HG03039 (cell line): ENCODE data around the gene UBE2S.
A peak's percentile ranks its signal among the peaks of the same experiment; 100 is the strongest.
"Not testable (repeated sequence)": the region's sequence is repeated elsewhere in the genome, so short reads cannot be mapped to it uniquely, and the experiment has no call there.

Experiments
- ATAC-seq: cut with Tn5 transposase; IDR thresholded peaks from one replicate; pipeline ENCODE4 v1.9.1; 2021; ENCODE audit warnings: mild to moderate bottlenecking, moderate library complexity; ENCODE audit not compliant: unreplicated experiment

UBE2S gene

GRCh38 chr19:55406826-55407549, 600 bp downstream of the UBE2S start:
- ATAC-seq = no peak

GRCh38 chr19:55406091-55406825, 1.3 kb downstream of the UBE2S start:
- ATAC-seq = no peak

GRCh38 chr19:55405638-55406037, 1.9 kb downstream of the UBE2S start:
- no peak for ATAC-seq

GRCh38 chr19:55402509-55402908, 5.1 kb downstream of the UBE2S start:
- no peak for ATAC-seq

GRCh38 chr19:55401390-55401789, 6.2 kb downstream of the UBE2S start:
- ATAC-seq = not testable (repeated sequence)

DNA sequence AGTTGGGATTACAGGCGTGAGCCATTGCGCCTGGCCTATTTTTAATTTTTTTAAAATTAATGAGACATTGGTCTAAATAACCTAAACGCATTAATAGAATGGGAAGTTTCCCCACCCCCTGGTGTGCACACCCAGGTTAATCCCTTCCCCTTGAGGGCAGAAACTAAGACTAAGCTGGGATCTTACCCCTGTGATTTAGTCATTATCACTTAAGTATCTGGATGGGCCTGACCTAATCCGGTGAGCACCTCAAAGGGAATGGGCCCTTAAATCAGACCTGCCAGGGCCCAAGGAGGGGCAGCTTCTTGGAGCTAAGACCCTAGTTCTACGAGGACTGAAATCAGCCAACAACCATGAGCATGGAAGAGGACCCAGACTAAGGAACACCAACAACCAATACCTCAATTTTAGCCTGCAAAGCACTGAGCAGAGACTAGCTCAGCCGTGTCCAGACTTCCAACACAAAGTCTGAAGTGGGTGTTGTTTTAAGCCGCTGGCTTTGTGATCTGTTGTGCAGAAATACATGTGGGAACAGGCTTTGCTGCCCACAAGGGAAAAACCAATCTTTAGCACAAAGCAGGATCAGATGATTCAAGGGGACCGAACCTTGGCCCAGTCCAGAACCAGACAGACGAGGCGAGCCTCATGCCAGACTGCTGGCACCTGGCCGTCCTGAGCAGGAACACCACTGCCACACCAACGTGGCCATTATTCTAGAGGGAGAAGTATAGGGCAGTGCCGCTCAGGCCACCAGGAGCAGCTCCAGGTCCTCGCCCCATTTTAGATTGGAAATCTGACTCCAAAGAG, 7.1 kb downstream of the UBE2S start:
- no peak for ATAC-seq

GRCh38 chr19:55398200-55398925, 9.2 kb downstream of the UBE2S start:
- ATAC-seq = no peak

- no peak for ATAC-seq
Observed at GRCh38 chr19:55392820-55393761, 14.5 kb downstream of the UBE2S start.

DNA sequence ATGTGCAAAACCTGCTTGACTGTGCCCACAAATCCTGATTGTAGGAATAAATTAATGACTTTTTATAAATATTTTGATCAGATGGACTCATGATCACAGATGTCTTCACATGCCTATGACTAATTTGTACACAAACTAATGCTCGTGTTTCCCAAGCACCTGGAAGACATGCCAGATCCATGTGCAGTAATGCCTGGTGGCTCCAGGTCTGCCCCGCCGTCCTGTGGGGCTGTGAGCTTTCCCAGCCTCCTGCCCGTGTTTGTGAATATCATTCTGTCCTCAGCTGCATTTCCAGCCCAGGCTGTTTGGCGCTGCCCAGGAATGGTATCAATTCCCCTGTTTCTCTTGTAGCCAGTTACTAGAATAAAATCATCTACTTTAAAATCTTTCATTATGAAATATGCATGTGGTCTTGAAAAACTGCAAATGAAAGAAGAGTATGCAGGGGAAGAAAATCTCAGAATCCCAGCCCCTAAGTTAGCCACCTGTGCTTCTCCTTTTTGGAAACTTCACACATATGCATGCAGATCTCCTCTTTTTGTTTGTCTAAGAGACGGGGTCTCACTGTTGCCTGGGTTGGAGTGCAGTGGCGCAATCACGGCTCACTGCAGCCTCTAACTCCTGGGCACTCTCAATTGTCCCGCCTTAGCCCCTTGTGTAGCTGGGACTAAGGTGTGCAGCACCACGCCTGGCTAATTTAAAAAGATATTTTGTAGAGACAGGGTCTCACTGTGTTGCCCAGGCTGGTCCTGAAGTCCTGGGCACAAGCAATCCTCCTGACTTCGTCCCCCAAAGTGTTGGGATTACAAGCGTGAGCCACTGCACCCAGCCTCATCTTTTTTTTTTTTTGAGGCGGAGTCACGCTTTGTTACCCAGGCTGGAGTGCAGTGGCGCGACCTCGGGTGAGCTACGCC, 15.6 kb downstream of the UBE2S start:
- ATAC-seq = no peak

DNA sequence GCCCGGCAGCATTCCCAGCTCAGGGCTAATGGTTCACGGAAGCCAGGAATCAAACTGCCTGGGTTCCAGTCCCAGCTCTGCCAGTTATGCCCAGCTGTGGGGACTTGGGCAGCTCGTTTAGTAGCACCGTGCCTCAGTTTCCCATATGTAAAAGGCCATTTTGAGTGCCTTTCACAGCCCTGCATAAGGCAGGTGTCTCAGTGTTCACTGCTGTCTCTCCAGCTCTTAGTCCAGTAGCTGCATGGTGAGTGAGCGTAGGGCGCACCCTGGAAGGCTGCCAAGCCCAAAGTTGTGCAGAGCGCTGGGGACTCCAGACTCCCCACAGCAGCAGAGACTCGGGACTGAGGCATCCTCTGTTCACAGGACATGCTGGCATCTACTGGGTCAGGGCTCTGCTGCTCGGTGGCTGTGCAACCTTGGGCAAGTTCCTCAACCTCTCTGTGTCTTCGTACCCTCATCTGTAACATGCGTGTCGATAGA, 16.4 kb downstream of the UBE2S start:
- no peak for ATAC-seq

GRCh38 chr19:55390461-55390880, 17.1 kb downstream of the UBE2S start:
- ATAC-seq = no peak

DNA sequence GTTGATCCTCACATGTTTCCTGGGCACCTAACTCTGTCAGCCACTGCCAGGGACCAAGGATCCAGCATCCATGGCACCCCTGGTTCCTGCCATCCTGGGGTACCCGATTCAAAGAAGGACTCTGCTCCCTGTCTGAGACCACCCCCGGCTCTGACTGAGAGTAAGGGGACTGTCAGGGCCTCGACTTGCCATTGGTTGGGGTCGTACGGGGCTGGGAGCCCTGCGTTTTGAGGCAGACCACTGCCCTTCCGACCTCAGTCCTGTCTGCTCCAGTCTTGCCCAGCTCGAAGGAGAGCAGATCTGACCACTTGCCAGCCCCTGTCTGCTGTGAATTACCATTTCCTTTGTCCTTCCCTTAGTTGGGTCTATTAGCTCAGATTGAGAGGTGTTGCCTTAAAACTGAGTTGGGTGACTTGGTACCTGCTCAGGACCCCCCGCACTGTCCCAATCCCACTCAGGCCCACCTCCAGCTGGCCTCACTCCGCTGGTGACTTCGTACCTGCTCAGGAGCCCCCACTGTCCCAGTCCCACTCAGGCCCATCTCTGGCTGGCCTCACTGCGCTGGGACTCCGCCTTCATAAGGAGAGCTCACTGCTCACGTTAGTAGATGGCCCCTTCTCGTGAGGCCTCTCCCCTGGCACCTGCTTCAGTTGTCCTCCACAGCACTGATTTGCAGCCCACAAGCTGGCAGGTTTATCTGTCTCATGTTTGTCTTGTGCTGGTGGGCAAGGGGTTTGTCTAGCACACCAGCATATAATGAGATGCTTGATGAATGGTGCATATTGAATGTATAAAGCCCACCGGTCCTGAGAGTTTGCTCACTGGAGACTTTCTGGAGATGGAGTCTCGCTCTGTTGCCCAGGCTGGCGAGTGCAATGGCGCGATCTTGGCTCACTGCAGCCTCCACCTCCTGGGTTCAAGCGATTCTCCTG, 17.9 kb downstream of the UBE2S start:
- no peak for ATAC-seq

DNA sequence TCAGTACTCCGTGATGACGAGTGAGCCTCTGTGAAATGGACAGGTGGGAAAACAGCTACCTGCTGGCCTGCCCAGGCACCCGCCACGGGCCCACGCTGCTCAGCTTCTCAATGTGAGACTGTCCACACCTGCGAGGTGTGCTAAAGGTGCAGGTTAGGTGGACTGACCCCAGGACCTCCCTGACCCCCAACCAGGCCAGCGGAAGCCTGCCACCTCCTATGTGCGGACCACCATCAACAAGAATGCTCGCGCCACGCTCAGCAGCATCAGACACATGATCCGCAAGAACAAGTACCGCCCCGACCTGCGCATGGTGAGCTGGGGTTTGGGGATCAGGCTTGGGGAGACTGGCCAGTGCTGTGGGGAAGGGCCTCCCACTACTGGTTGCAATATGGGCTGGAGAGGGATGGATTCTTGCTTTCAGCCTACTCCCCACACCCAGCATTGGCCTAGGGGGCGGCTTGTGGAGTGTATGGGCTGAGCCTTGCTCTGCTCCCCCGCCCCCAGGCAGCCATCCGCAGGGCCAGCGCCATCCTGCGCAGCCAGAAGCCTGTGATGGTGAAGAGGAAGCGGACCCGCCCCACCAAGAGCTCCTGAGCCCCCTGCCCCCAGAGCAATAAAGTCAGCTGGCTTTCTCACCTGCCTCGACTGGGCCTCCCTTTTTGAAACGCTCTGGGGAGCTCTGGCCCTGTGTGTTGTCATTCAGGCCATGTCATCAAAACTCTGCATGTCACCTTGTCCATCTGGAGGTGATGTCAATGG, 19.7 kb downstream of the UBE2S start:
- no peak for ATAC-seq

DNA sequence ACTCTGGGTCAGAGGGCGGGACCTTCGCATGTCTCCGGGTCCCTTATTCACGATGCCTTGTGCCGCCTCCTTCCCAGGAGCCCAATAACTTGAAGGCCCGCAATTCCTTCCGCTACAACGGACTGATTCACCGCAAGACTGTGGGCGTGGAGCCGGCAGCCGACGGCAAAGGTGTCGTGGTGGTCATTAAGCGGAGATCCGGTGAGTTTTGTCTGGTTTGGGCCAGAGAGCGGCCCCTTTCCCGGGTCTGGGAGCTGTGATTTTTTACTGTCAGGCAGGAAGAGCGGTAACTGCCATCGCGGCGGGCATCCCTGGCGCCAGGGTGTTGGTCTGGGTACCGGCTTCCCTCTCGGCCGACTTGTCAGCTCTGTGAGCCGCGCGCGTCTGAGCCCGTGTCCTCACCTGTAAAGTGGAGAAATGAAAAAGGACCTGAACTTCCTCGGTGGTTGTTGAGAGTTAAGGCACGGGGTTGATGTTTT, 21.1 kb downstream of the UBE2S start:
- ATAC-seq = no peak

DNA sequence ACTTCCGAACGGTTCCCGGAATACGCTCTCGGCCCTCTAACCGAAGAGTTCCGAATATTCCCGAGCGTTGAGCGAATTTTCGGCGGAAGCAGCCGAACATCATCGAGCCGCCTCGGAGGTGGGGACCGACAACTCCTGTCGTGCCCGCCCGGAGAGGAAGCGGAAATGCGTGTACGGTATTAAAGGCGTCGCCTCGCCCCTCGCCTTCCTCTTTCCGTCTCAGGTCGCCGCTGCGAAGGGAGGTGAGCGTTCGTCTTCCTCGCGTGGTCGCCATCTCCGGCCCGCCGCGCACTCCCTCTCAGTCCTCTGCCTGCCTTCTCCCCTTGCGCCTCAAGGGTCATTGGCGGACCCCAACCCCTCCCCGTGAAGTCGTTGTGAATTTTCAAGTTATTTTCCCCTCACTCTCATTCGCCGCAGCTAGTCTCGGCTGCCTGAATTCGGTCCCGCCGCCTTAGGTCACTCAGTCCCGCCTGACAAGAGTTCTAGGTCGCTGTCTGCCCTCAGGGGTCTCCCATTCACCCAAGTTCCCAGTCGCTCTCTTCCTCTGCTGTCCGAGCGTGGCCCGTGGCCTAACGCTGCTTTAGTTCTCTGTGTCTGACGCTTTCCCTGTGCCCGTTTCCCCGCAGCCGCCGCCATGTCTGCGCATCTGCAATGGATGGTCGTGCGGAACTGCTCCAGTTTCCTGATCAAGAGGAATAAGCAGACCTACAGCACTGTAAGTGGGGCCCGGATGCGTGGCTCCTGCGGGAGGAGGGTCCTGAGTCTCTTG, 21.7 kb downstream of the UBE2S start, which contains the start of gene RPL28:
TSS of gene RPL28 (plus strand) at position 209 of the 769 bp plus-strand sequence. CDS start at position 635, 426 bp downstream.
- peak; percentile 60 for ATAC-seq
